Calu3 (cell line): Measurements from ENCODE around the gene LSR. TPM values are rescaled to one million over a fixed set of nuclear protein-coding genes. Genes with fewer than 3 reads are reported as not detected.

Experiments used
- BruUV-seq: library from RNA; stranded (reverse); fragments of 400-500 nt; replicated peaks from 2 replicates; lab custom pipeline; 2021; lab: Mats Ljungman, UMichigan
- CTCF ChIA-PET: fragments of 300-600 bp; sonication (Branson Sonifier 250); formaldehyde crosslinking; loops from one replicate; lab custom pipeline; 2022; ENCODE audit warnings: antibody characterized with exemption; lab: Charles Lee
- DNase-seq: peaks from one replicate; pipeline ENCODE4 v3.0.0; 2022
- H3K27ac Mint-ChIP-seq: one replicate; pipeline ENCODE4 v1.8.0; 2022; ENCODE audit warnings: mixed read lengths; ENCODE audit not compliant: unreplicated experiment
- H3K27me3 Mint-ChIP-seq: one replicate; pipeline ENCODE4 v1.8.0; 2022; ENCODE audit warnings: mixed read lengths; ENCODE audit not compliant: unreplicated experiment
- H3K36me3 Mint-ChIP-seq: one replicate; pipeline ENCODE4 v1.8.0; 2022; ENCODE audit warnings: mild to moderate bottlenecking, moderate library complexity, mixed read lengths; ENCODE audit not compliant: insufficient read depth, unreplicated experiment
- H3K4me1 Mint-ChIP-seq: one replicate; pipeline ENCODE4 v1.8.0; 2022; ENCODE audit warnings: mild to moderate bottlenecking, low read depth, mixed read lengths; ENCODE audit not compliant: unreplicated experiment
- H3K4me3 Mint-ChIP-seq: one replicate; pipeline ENCODE4 v1.8.0; 2022; ENCODE audit warnings: mild to moderate bottlenecking, low read depth, moderate library complexity, mixed read lengths; ENCODE audit not compliant: unreplicated experiment
- H3K9me3 Mint-ChIP-seq: one replicate; pipeline ENCODE4 v1.8.0; 2022; ENCODE audit warnings: low read depth, mixed read lengths; ENCODE audit not compliant: unreplicated experiment
- intact Hi-C: fragments of 100-400 bp; cut with micrococcal nuclease; formaldehyde crosslinking; loops from one replicate; pipeline ENCODE4 v1.10.0; 2022; ENCODE audit not compliant: unreplicated experiment
- total RNA-seq: library from RNA; stranded (reverse); gene quantifications from 2 replicates; pipeline ENCODE4 v1.2.3, GENCODE V29; 2022
- TF ChIP-seq, protein P1 (sequence below): fragments of 200-600 bp; IDR thresholded peaks from one replicate; pipeline ENCODE4 v1.8.0; 2022; ENCODE audit warnings: antibody characterized with exemption; ENCODE audit not compliant: unreplicated experiment

LSR gene
- total RNA-seq, 1 experiment from 2014 or later = 494 TPM

DNA sequence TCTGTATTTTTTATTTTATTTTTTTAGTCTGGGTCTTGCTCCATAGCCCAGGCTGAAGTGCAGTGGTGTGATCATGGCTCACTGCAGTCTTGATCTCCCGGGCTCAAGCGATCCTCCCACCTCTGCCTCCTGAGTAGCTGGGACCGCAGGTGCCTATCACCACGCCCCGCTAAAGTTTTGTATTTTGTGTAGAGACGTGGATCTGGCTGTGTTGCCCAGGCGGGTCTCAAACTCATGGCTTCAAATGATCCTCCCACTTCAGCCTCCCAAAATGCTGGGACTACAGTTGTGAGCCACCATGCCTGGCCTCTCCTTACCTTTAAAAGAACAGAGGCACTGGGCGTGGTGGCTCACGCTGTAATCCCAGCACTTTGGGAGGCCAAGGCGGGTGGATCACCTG, 38.9 kb downstream of the LSR start:
- no TSS peak for BruUV-seq
- TF ChIP-seq, protein P1, sequence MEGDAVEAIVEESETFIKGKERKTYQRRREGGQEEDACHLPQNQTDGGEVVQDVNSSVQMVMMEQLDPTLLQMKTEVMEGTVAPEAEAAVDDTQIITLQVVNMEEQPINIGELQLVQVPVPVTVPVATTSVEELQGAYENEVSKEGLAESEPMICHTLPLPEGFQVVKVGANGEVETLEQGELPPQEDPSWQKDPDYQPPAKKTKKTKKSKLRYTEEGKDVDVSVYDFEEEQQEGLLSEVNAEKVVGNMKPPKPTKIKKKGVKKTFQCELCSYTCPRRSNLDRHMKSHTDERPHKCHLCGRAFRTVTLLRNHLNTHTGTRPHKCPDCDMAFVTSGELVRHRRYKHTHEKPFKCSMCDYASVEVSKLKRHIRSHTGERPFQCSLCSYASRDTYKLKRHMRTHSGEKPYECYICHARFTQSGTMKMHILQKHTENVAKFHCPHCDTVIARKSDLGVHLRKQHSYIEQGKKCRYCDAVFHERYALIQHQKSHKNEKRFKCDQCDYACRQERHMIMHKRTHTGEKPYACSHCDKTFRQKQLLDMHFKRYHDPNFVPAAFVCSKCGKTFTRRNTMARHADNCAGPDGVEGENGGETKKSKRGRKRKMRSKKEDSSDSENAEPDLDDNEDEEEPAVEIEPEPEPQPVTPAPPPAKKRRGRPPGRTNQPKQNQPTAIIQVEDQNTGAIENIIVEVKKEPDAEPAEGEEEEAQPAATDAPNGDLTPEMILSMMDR = no peak
- H3K27me3 Mint-ChIP-seq = peaks cover 38% of the 10 kb centered on the region
- no peaks in the 10 kb centered on the region for H3K4me1 Mint-ChIP-seq
- H3K9me3 Mint-ChIP-seq = no peaks in the 10 kb centered on the region
- no peaks in the 10 kb centered on the region for H3K36me3 Mint-ChIP-seq
- no peak for DNase-seq
- intact Hi-C loops = no loop called here
- CTCF ChIA-PET = no interaction called here
- no peak overlapping the region for H3K4me3 Mint-ChIP-seq
- no peak overlapping the region for H3K27ac Mint-ChIP-seq

DNA sequence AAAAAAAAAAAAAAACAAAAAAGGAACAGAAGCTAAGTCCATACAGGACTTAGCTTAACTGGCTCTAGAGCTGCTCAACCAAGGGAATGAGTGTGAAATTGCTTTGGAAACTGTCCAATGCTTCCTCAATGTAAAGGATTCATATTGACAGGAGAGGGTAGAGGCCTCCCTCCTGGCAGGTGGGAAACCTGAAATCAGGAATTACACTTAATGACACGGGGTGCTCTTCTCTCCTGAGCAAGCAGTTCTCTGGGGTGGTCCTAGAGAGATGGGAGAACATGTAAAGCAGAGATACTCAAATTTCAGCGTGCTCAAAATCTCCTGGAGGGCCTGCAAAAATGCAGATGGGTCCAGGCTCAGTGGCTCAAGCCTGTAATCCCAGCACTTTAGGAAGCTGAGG, 39.5 kb downstream of the LSR start:
- Mint-ChIP-seq H3K27me3 (peaks cover 38% of the 10 kb centered on the region), H3K4me3 (no peak overlapping the region), H3K4me1 (no peaks in the 10 kb centered on the region), H3K9me3 (no peaks in the 10 kb centered on the region), H3K36me3 (no peaks in the 10 kb centered on the region), H3K27ac (no peak overlapping the region)
- intact Hi-C loops = no loop called here
- CTCF ChIA-PET = interaction anchor here (0.6 kb wide), 1 partner anchor 531 kb away, joined by 4 read pairs; no protein-coding TSS in a partner anchor
- BruUV-seq = no TSS peak
- no peak for DNase-seq
- TF ChIP-seq, protein P1 = no peak

DNA sequence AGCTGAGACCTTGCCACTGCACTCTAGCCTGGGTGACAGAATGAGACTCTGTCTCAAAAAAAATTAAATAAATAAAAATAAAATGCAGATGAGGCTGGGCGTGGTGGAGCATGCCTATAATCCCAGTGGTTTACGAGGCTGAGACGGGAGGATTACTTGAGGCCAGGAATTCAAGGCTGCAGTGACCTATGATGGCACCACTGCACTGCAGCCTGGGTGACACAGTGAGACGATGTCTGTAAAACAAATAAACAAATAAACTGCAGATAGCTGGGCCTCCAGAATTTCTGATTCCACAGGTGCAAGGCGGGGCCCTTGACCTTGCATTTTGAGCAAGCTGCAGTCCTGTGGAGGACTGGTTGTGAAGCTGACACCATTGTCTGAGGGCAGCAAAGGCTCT, 40.1 kb downstream of the LSR start:
- CTCF ChIA-PET = interaction anchor here (0.7 kb wide), 1 partner anchor 1416 kb away, joined by 4 read pairs; no protein-coding TSS in a partner anchor
- no TSS peak for BruUV-seq
- H3K4me1 Mint-ChIP-seq = no peaks in the 10 kb centered on the region

DNA sequence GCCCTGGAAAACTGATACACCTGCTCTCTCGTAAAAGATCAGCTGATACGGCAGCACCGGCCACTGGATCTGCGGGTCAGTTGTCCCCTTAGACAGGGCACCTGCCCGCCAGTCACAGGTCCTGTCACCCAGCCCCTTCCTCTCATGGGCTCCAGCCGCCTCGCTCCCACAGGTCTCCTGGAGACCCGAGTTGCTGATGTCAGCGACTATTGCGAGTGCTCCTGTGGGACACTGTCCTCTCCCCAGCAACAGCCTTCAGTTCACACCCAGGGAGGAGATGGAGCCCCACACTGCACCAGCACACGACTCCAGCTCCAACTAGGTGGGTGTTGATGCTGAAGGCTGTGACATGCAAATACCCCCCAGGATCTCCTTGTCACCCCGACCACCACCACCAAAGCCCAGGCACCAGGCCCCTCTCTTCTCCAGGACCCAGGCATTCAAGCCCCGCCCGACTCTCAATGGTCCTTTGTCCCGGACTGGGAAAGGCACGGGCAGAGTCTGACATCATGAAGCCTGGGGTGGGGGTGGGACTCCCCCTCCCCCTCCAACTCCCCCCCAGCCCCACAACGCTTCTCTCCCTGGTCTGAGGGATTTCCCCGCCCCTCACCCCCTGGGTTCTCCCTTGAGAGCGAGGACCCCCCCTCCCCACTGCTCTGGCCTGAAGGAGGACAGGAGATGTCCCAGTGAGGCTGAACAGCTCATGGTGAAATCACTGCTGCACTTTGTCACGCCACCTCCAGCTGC, 41.8 kb downstream of the LSR start:
- BruUV-seq = no TSS peak
- TF ChIP-seq, protein P1 = no peak

More for the DNA sequence above, 40.1 kb downstream of the LSR start:
- H3K4me3 Mint-ChIP-seq = no peak overlapping the region
- intact Hi-C loops = no loop called here
- no peaks in the 10 kb centered on the region for H3K9me3 Mint-ChIP-seq
- no peak overlapping the region for H3K27ac Mint-ChIP-seq
- TF ChIP-seq, protein P1 = no peak
- H3K27me3 Mint-ChIP-seq = peaks cover 38% of the 10 kb centered on the region
- no peaks in the 10 kb centered on the region for H3K36me3 Mint-ChIP-seq
- DNase-seq = no peak

More for the DNA sequence above, 41.8 kb downstream of the LSR start:
- Mint-ChIP-seq H3K4me1 (no peaks in the 10 kb centered on the region), H3K9me3 (no peaks in the 10 kb centered on the region), H3K27ac (no peak overlapping the region), H3K36me3 (no peaks in the 10 kb centered on the region), H3K27me3 (peaks cover 46% of the 10 kb centered on the region), H3K4me3 (no peak overlapping the region)
- CTCF ChIA-PET = interaction anchor here (0.6 kb wide), 1 partner anchor 98 kb away, joined by 5 read pairs; no protein-coding TSS in a partner anchor
- no peak for DNase-seq
- intact Hi-C loops = no loop called here
